Mesendoderm (in vitro differentiated cells): ENCODE measurements around the gene AK8.
A peak's percentile ranks its signal among the peaks of the same experiment; 100 is the strongest.

ENCODE experiments used
- DNase-seq: peaks from one replicate; pipeline ENCODE4 v3.0.0; 2013
- H2AK5ac ChIP-seq: 2 replicates; pipeline ENCODE4 v1.6.1; 2013; ENCODE audit warnings: low read length, inconsistent platforms
- H2BK120ac ChIP-seq: 2 replicates; pipeline ENCODE4 v1.6.1; 2013; ENCODE audit warnings: low read depth, mild to moderate bottlenecking, low read length, moderate library complexity, mixed read lengths
- H2BK15ac ChIP-seq: replicated peaks from 2 replicates; pipeline ENCODE4 v1.6.1; 2013; ENCODE audit warnings: low read depth, mild to moderate bottlenecking, moderate library complexity
- H2BK5ac ChIP-seq: 2 replicates; pipeline ENCODE4 v1.6.1; 2013; ENCODE audit warnings: low read length, inconsistent platforms
- H3K18ac ChIP-seq: 2 replicates; pipeline ENCODE4 v1.6.1; 2013; ENCODE audit warnings: mild to moderate bottlenecking, low read length, mixed read lengths
- H3K23ac ChIP-seq: one replicate; pipeline ENCODE4 v1.6.1; 2013; ENCODE audit warnings: low read length
- H3K27ac ChIP-seq: 2 replicates; pipeline ENCODE4 v1.5.1; 2013; ENCODE audit warnings: low read depth, mild to moderate bottlenecking, inconsistent platforms, low read length, moderate library complexity
- H3K27me3 ChIP-seq: 2 replicates; pipeline ENCODE4 v1.6.1; 2013; ENCODE audit warnings: low read length, control low read depth, mild to moderate bottlenecking, inconsistent platforms; ENCODE audit not compliant: insufficient read depth, poor library complexity
- H3K36me3 ChIP-seq: 2 replicates; pipeline ENCODE4 v1.6.1; 2013; ENCODE audit warnings: low read length, inconsistent platforms; ENCODE audit not compliant: control insufficient read depth, insufficient read depth
- H3K4ac ChIP-seq: one replicate; pipeline ENCODE4 v1.6.1; 2013; ENCODE audit warnings: low read depth, mild to moderate bottlenecking, low read length, moderate library complexity
- H3K4me1 ChIP-seq: 2 replicates; pipeline ENCODE4 v1.6.1; 2013; ENCODE audit warnings: low read depth, low read length, inconsistent platforms; ENCODE audit not compliant: control insufficient read depth
- H3K4me2 ChIP-seq: 2 replicates; pipeline ENCODE4 v1.6.1; 2013; ENCODE audit warnings: low read length
- H3K4me3 ChIP-seq: 2 replicates; pipeline ENCODE4 v1.5.1; 2013; ENCODE audit warnings: mild to moderate bottlenecking, low read length
- H3K56ac ChIP-seq: one replicate; pipeline ENCODE4 v1.6.1; 2013; ENCODE audit warnings: low read length
- H3K79me1 ChIP-seq: 2 replicates; pipeline ENCODE4 v1.6.1; 2013; ENCODE audit warnings: low read length, inconsistent platforms
- H3K79me2 ChIP-seq: 2 replicates; pipeline ENCODE4 v1.6.1; 2013; ENCODE audit warnings: mild to moderate bottlenecking, low read length; ENCODE audit not compliant: control insufficient read depth, insufficient read depth
- H3K9ac ChIP-seq: 2 replicates; pipeline ENCODE4 v1.6.1; 2013; ENCODE audit warnings: low read length, inconsistent platforms
- H4K5ac ChIP-seq: one replicate; pipeline ENCODE4 v1.6.1; 2013; ENCODE audit warnings: low read length
- H4K8ac ChIP-seq: one replicate; pipeline ENCODE4 v1.6.1; 2013; ENCODE audit warnings: low read depth, mild to moderate bottlenecking, control low read depth, low read length, moderate library complexity
- WGBS: extraction: QIAGEN DNeasy Blood & Tissue Kit; methylation state at CpG from one replicate; pipeline ENCODE4 v1.1.7; 2013; ENCODE audit warnings: low lambda C conversion rate, missing lambda C conversion rate; ENCODE audit not compliant: insufficient coverage; ENCODE audit errors: extremely low coverage; 5-methylcytosine and 5-hydroxymethylcytosine counted together

The AK8 gene

DNA sequence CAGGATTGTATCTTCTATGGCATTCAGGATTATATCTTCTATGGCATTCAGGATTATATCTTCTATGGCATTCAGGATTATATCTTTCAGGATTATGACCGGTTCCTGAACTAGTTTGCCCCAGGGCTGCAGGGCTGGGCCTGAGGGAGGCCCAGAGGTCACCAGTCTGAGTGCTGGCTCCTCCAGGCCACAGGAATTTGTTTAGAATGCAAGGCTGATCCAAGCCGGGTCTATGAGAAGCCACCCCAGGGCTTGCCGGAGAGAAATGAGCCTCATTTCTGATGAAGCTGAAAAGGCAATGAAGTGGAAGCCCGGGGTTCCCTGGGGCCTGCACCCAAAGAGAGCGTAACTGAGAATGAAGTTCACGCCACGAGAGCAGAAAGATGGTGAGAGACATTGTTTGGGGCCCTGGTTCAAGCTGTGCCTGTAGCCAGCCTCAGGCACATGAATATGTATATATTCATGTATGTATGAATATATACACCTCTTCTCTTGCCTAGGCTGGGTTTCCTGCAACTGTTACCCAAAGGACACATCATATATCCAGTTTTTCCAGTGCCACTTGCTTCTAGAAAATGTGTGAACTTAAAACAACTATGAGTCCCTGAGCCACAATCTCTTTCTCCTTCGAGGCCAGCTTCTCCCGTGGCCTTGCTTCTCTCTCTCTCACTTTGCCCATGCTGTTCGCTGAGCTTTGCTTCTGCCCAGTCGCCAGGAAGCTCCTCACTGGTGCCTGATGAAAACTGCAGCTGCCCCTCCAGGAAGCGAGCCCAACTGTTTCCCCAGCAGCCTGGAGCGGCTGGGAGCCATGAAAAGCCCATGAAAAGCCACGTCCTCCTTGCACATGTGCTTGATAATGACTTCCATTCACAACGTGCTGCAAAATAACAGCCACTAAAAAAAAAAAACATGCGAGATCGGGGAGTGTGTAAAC, 145.5 kb downstream of the AK8 start:
- Histone ChIP-seq H3K4ac (no peak overlapping the region), H3K18ac (no peak overlapping the region), H2BK120ac (no peak overlapping the region), H4K5ac (no peak overlapping the region), H2BK15ac (no peak overlapping the region), H3K79me2 (no peaks in the 10 kb centered on the region), H3K4me3 (no peak overlapping the region), H3K36me3 (no peaks in the 10 kb centered on the region), H3K9ac (no peak overlapping the region), H2BK5ac (no peak overlapping the region), H4K8ac (no peak overlapping the region), H3K23ac (no peak overlapping the region), H3K56ac (no peak overlapping the region), H3K4me2 (no peak overlapping the region), H2AK5ac (no peak overlapping the region), H3K27ac (no peak overlapping the region), H3K27me3 (no peaks in the 10 kb centered on the region), H3K79me1 (no peaks in the 10 kb centered on the region), H3K4me1 (no peaks in the 10 kb centered on the region)
- WGBS, result no CpG with 5 or more reads among the region's 17 CpGs
- DNase-seq, result peak; percentile 21

DNA sequence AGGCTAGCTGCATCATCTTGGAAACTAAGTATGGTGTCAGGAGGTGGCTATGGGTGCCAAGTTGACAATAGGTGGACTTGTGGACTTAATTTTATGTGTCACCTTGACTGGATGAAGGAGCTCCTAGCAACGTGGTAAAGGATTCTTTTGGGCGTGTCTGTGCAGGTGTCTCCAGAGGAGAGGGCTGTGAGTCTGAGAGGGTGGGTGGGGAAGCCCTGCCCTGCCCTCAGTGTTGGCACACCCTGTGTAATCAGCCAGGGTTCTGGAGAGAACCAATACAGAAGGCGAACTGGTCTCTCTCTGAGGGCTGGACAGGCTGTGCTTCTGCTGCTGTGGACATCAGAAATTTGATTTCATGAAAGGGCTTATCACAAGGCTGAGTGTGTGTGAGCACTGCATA, 146.9 kb downstream of the AK8 start:
- no peaks in the 10 kb centered on the region for H3K4me1 ChIP-seq
- H4K5ac ChIP-seq, result no peak overlapping the region
- no peak overlapping the region for H3K4me3 ChIP-seq
- no peak overlapping the region for H3K4ac ChIP-seq
- no CpG with 5 or more reads among the region's 3 CpGs for WGBS
- no peak for DNase-seq
- no peaks in the 10 kb centered on the region for H3K27me3 ChIP-seq
- no peak overlapping the region for H3K9ac ChIP-seq
- H3K79me1 ChIP-seq, result no peaks in the 10 kb centered on the region
- H3K23ac ChIP-seq, result no peak overlapping the region
- H3K79me2 ChIP-seq, result no peaks in the 10 kb centered on the region
- H3K4me2 ChIP-seq, result no peak overlapping the region
- H4K8ac ChIP-seq, result no peak overlapping the region
- no peaks in the 10 kb centered on the region for H3K36me3 ChIP-seq
- no peak overlapping the region for H2BK120ac ChIP-seq
- H2BK5ac ChIP-seq, result no peak overlapping the region
- no peak overlapping the region for H2BK15ac ChIP-seq
- no peak overlapping the region for H3K56ac ChIP-seq
- H3K27ac ChIP-seq, result no peak overlapping the region
- no peak overlapping the region for H2AK5ac ChIP-seq
- H3K18ac ChIP-seq, result no peak overlapping the region

DNA sequence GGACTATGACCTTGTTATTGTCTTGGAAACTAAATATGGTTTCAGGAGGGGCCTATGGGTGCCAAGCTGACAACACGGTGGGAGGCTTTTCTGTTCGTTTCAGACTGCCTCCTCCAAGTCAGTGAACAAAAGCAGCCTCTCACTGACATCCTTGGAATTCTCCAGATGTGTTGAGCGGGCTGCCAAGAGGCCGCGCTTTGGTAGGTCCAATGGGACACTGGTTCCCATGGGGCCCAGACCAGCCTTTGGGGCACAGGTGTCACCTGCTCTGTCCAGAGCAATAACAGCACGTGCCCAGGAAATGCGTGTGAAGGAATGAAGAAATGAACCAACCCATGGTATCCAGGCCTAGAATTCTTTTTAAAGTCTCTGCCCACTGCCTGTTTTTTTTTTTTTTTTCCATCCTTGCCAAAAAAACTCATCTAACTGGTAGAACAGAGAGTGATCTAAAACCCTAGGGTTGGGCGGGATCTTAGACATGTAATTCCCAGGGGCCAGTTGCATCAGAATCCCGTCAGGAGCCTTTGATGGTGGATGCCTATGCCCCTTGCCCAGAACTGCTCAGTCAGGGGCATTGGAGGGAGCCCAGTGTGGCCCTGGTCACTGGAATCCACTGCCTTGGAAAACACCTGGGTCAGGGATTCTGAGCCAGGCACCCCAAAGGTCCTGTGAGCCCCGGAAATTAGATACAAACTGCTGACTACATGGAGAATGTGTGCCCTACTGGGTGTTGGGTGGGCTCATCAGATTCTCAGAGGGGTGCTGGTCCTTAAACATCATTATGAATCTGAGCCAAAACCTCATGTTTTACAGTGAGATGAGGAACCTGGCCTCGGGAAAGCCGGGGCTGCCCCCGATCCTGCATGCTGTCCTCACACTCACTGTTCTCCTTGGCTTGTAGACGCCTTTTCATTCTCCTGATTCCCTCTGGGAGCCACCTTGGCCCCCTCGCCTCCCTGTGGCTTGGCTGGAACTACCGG, 147.7 kb downstream of the AK8 start:
- no peaks in the 10 kb centered on the region for H3K4me1 ChIP-seq
- H3K4me3 ChIP-seq, result no peak overlapping the region
- no peak overlapping the region for H3K23ac ChIP-seq
- no peak overlapping the region for H2BK5ac ChIP-seq
- H3K56ac ChIP-seq, result no peak overlapping the region
- no peak overlapping the region for H4K8ac ChIP-seq
- H3K9ac ChIP-seq, result no peak overlapping the region
- no peak overlapping the region for H2BK120ac ChIP-seq
- H4K5ac ChIP-seq, result no peak overlapping the region
- H3K4ac ChIP-seq, result no peak overlapping the region
- H2BK15ac ChIP-seq, result no peak overlapping the region
- H2AK5ac ChIP-seq, result no peak overlapping the region
- no peaks in the 10 kb centered on the region for H3K79me2 ChIP-seq
- WGBS, result no CpG with 5 or more reads among the region's 16 CpGs
- no peak overlapping the region for H3K4me2 ChIP-seq
- no peaks in the 10 kb centered on the region for H3K79me1 ChIP-seq
- no peak overlapping the region for H3K18ac ChIP-seq
- no peaks in the 10 kb centered on the region for H3K36me3 ChIP-seq
- DNase-seq, result no peak
- no peak overlapping the region for H3K27ac ChIP-seq
- H3K27me3 ChIP-seq, result no peaks in the 10 kb centered on the region

DNA sequence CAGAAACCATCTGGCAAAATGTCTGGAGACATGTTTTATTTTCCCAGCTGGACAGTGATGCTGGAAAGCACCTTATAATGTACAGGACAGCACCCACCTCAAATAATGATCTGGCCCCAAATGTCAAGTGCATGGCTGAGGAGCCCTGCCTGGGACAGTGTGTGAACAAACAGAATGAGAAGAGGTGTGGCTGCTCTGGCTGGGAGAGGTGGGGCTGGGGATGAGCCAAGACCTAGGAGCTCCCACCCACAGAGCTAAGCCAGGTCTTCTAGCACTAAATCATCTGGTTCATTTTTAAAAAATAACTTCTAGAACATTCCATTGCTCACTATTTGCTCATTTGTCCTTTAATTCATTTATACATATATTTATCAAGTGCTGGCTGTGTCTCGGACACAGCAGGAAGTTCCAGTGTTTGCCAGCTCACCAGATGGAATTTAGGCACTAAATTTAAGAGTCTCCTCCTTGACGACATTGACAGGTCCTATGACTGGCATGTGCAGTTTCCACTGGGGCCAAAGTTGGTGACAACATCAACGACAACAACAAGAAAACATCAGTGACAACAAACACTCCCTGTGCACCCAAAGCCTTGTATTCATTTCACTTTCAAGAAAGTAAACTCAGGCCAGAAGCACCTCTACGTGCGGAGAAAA, 148.7 kb downstream of the AK8 start:
- Histone ChIP-seq H3K4me3 (no peak overlapping the region), H3K18ac (no peak overlapping the region), H3K9ac (no peak overlapping the region), H3K79me1 (no peaks in the 10 kb centered on the region), H2BK5ac (no peak overlapping the region), H3K23ac (no peak overlapping the region), H3K36me3 (no peaks in the 10 kb centered on the region), H3K4me1 (no peaks in the 10 kb centered on the region), H3K79me2 (no peaks in the 10 kb centered on the region), H4K5ac (no peak overlapping the region), H3K4me2 (no peak overlapping the region), H2AK5ac (no peak overlapping the region), H4K8ac (no peak overlapping the region), H3K27ac (no peak overlapping the region), H3K4ac (no peak overlapping the region), H3K56ac (no peak overlapping the region), H2BK120ac (no peak overlapping the region), H3K27me3 (no peaks in the 10 kb centered on the region), H2BK15ac (no peak overlapping the region)
- no CpG with 5 or more reads among the region's 5 CpGs for WGBS
- no peak for DNase-seq

DNA sequence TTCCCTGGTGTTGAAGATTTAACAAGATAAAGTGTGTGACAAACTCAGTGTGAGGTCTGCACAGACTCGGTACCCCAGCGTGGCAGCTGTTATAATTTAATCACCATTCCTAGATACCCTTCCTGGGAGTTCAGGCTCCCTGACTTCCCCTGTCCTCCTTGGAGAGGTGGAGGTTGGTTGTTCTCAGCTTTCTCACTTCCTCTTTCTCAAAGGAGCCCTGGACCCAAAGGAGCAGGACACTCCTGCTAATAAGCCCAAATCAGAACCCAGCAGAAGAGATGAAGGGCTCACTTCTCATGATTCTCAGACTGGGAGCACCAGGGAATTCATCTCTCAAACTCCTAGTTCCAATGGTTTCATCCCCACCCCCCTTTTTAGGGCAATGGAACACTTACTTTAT, 149.6 kb downstream of the AK8 start:
- H3K4me1 ChIP-seq, result no peaks in the 10 kb centered on the region
- H3K4me3 ChIP-seq, result no peak overlapping the region
- H2BK120ac ChIP-seq, result no peak overlapping the region
- no peak overlapping the region for H3K18ac ChIP-seq
- no peak overlapping the region for H3K9ac ChIP-seq
- no peak overlapping the region for H2BK15ac ChIP-seq
- no peak overlapping the region for H2AK5ac ChIP-seq
- no peak overlapping the region for H3K4ac ChIP-seq
- H2BK5ac ChIP-seq, result no peak overlapping the region
- H3K79me2 ChIP-seq, result no peaks in the 10 kb centered on the region
- H3K36me3 ChIP-seq, result no peaks in the 10 kb centered on the region
- no peaks in the 10 kb centered on the region for H3K79me1 ChIP-seq
- no peak overlapping the region for H4K5ac ChIP-seq
- no peaks in the 10 kb centered on the region for H3K27me3 ChIP-seq
- H3K27ac ChIP-seq, result no peak overlapping the region
- no CpG with 5 or more reads among the region's 2 CpGs for WGBS
- no peak for DNase-seq
- H3K4me2 ChIP-seq, result no peak overlapping the region
- H4K8ac ChIP-seq, result no peak overlapping the region
- H3K56ac ChIP-seq, result no peak overlapping the region
- no peak overlapping the region for H3K23ac ChIP-seq
